Fibroblast of skin of back (primary cell): ENCODE results near the gene FOSL2. TPM values are rescaled to one million over a fixed set of nuclear protein-coding genes. Genes with fewer than 3 reads are reported as not detected.
A peak's percentile ranks its signal among the peaks of the same experiment; 100 is the strongest.

Source experiments
- DNase-seq: peaks from one replicate; pipeline ENCODE4 v3.0.0-alpha.2; 2013
- polyA plus RNA-seq, 2 experiments: library from polyadenylated mRNA; unstranded; fragments of 120-200 nt; gene quantifications; one replicate each; pipeline ENCODE4 v1.2.1, GENCODE V29; 2013; ENCODE audit not compliant: insufficient read length in 2 of 2

FOSL2 gene
- polyA plus RNA-seq (2013, experiment 1 of 2; ENCODE audit: insufficient read length): 81.5 TPM
- 85.1 TPM for polyA plus RNA-seq (2013, experiment 2 of 2; ENCODE audit: insufficient read length)

DNA sequence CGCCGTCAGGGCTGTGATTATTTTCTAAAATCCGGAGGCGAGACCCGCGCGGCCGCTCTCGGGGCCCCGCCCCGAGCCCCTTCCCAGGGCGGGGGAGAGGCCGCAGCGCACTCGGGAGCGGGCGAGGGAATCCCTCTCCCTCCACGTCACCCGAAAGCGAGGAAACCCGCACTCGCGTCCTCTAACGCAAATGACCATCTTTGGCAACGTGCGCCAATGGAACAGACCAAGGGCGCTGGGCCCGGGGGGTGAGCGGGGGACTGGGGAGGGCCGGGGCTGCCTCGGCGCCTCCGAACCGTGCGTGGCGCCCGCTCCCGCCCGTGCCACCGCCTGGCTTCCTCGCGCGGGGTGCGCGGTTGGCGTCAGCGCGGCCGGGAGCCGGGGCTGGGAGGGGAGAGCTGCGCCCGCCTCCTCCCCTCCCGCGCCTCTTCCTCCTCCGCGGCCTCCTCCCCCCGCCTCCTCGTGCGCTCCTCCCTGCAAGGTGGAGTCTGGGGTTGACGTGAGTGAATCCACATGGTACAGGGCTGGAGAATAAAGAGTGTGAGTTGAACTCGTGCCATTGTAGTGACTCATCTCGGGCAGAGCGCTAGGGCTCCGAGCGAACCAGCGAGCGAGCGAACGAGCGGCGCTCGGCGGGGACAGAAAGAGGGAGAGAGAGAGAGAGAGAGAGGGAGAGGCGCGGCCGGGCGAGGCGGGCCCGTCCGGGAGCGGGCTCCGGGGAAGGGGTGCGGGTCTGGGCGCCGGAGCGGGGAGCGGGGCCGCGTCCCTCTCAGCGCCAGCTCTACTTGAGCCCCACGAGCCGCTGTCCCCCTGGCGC is at the start of gene FOSL2:
Gene FOSL2, plus strand, starts transcription at position 562 of the 817 bp plus-strand sequence. CDS start 863 bp downstream, outside the sequence.
- peak; percentile 100 for DNase-seq

DNA sequence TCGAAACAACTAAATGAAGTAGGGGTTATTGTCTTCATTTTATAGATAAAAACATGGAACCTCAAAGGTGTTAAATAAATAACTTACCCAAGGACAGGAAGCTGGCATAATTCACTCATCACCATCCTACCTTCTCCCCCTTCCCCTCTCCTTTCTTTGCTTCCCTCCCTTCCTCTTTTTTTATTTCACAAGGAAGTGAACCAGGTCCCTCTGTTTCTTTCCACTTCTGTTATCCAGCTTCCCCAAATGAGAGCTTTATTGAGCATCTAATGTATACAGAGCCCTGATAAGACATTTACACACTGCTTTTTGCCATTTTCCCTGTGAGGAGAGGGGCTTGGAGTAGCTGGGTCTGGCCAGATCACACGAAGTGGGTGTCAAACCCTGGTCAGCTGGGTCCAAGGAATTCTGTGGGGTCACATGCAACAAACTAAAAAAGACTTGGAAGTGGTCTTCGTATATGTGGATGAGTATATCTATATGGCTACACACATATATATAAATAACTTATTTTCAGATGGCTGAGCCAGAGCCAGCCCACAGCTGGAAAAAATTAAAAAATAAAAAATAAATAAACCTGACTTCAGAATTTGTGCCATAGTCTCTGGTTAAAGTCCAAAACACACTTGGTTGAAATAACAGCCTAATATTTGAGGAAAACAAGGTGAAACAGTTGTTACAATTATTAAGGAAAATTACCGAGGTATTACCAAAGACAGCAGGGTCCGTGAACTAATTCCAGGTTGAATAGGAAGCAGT is 49.3 kb upstream of the FOSL2 start:
- DNase-seq: no peak

- no peak for DNase-seq
These were observed 48.5 kb upstream of the FOSL2 start for GRCh38 chr2:28343971-28344715.

GRCh38 chr2:28344756-28345373 is 47.8 kb upstream of the FOSL2 start:
- DNase-seq: no peak

GRCh38 chr2:28345619-28346018 is 47.0 kb upstream of the FOSL2 start:
- DNase-seq: no peak

- DNase-seq: no peak
These were observed 46.1 kb upstream of the FOSL2 start for GRCh38 chr2:28346587-28346986.

- DNase-seq: no peak
These were observed 45.5 kb upstream of the FOSL2 start for GRCh38 chr2:28347193-28347592.

GRCh38 chr2:28347596-28347995 is 45.1 kb upstream of the FOSL2 start:
- DNase-seq: no peak

GRCh38 chr2:28348149-28348567 is 44.5 kb upstream of the FOSL2 start:
- DNase-seq: no peak

DNA sequence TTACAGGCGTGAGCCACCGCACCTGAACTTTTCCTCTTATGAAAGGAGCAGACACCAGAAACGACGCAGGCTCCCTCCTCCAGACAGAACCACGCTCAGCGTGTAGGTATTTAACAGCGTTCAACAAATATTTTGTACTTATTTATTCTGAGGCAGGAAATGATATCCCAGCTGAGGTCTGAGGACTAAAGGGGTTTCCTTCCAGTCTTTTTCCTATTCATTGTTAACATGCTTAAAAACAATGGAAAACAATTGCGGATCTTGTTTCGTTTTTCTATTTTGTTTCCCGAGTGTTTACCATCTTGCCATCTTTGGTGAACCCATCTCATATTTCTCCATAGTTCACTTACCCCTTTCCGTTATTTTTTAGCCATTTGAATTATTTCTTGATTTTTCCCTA is 43.7 kb upstream of the FOSL2 start:
- no peak for DNase-seq

- no peak for DNase-seq
These were observed 43.0 kb upstream of the FOSL2 start for GRCh38 chr2:28349546-28350165.

- DNase-seq: no peak
These were observed 42.5 kb upstream of the FOSL2 start for GRCh38 chr2:28350196-28350595.

DNA sequence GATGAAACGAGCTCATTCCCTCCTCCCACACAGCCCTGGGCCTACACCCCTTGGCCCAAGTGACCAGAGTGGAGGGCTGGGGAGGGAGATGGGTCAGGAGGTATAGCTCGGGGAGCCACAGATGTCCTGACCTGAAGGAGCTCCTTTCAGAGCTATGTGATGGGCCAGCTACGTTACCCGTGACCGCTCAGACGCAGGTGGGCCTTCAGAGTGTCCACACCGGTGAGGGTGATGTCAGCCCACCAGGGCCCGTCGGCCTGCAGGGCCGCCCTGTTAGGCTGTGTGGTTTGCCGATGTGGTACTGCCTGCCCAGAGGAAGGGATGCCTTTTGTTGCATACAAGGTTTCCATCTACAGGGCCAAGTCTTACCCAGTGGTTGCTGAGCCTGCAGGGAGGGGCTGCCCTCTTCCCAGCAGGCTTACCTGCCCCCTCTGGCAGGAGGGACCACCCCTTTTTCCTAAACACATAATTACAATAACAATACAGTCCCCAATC is 41.8 kb upstream of the FOSL2 start:
- DNase-seq: no peak

DNA sequence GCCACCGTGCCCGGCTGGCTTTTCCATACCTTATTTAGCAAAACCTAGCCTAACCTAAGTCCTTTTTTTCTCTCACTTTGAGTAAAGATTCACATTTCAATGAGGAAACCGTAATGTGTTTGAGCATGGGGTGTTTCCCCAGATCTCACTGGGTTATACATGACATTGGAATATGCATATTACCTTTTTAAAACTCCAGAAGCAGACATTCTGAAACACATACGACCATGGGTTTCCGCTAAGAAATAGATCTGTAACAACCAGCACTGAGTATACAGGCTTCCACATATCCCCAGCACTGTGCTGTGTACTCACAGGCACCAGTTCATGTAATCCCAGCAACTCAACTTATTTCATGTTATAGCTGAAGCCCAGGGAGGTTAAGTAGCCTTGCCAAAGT is 41.0 kb upstream of the FOSL2 start:
- no peak for DNase-seq

- DNase-seq: peak; percentile 64
These were observed 40.6 kb upstream of the FOSL2 start for GRCh38 chr2:28352104-28352503.

DNA sequence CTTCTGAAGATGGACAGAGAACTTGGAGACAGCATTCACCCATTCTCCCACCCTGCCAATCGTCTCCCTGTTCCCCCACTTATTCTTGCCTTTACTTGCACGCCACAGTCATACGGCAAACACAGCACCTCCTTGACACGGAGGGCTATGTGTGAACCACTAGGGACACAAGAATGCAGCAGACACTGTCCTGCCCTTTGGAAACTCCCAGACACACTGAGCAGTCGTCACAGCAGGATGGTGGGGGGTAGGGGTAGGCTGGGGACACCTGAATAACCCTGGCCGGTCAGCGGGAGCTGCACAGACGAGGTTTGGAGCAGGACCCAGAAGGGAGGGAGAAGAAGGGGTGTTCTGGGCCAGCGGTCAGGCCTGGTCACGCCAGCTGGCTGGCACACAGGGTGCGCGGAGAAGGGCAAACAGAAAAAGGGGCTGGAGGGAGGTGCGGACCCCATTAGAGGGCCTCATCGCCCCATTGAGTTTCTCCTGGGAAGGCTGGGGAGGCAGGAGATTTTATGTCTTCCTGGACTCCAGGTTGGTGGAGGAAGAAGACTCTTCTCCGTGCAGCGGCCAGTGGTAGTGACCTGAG is 40.0 kb upstream of the FOSL2 start:
- DNase-seq: peak; percentile 32

GRCh38 chr2:28354920-28355520 is 37.6 kb upstream of the FOSL2 start:
- DNase-seq: no peak

- DNase-seq: no peak
These were observed 37.0 kb upstream of the FOSL2 start for GRCh38 chr2:28355521-28356094.

DNA sequence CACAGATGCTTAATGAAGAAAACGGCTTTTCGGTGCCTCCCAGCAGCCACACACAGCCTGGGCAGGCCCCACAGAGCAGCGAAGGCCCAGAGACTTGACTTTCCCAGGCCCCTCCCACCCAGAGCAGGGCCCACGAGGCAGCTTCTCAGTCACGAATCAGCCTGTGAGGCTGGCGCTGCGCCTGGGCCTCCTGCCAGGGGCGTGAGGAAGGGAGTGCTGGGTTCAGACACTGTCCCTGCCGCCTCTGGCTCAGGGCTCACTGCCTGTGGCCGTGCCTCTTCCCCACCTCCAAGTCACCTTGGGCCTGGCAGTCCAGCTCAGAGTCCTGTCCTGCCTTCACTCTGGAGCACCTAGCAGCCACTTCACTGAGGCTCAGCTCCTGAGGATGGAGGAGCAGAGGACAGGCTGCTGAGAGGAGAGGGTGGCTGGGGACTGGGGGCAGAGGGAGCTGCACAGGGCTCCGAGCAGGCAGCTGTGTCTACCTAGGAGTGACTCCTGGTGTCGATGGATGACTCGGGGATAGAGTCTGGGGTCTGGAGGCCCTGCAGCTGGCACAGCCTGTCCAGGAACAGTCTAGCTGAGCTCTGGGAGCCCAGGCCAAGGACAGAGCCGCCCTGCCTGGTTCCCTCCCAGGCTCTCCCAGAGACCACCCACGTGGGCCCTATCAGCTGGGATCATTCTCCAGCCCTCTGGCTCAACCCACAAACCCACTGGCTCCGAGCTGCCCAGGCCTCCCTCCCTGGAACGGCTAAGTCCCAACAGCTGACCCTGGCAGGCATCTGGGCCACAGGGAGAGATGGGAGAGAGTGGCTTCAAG is 36.4 kb upstream of the FOSL2 start:
- peak; percentile 95 for DNase-seq

GRCh38 chr2:28357055-28357454 is 35.6 kb upstream of the FOSL2 start:
- peak; percentile 22 for DNase-seq
